Measurements from ENCODE around the gene ZP4.

- TF ChIP-seq CEBPG (CRISPR knock-in tag; IDR thresholded peaks at IDR 0.05) (no peak), ZFY (CRISPR knock-in tag; IDR thresholded peaks at IDR 0.05) (no peak), TCF7L2 (IDR thresholded peaks at IDR 0.05; ENCODE audit: low read depth, low read length) (no peak), NFIC (IDR thresholded peaks at IDR 0.05; ENCODE audit: low read length) (no peak), CREB1 (IDR thresholded peaks at IDR 0.05) (no peak), CREB1 (CRISPR knock-in tag; IDR thresholded peaks at IDR 0.05) (no peak), IRF9 (CRISPR knock-in tag; IDR thresholded peaks at IDR 0.05; ENCODE audit: borderline replicate concordance) (no peak), HDAC1 (CRISPR knock-in tag; IDR thresholded peaks at IDR 0.05) (no peak), ARID5B (CRISPR knock-in tag; IDR thresholded peaks at IDR 0.05) (no peak)
Observed at GRCh38 chr1:237834461-237834860, 56.3 kb downstream of the ZP4 start.

Measured in HepG2 (cell line).